Skeletal muscle cell (primary cell): Measurements from ENCODE around the gene RUBCN.
A peak's percentile ranks its signal among the peaks of the same experiment; 100 is the strongest.
"Not testable (repeated sequence)": the region's sequence is repeated elsewhere in the genome, so short reads cannot be mapped to it uniquely, and the experiment has no call there.

Experiments
- DNase-seq: peaks from one replicate; pipeline ENCODE4 v3.0.0-alpha.2; 2010; ENCODE audit warnings: low read depth
- H3K4me3 ChIP-seq: 2 replicates; pipeline ENCODE4 v1.5.1; 2011; ENCODE audit warnings: low read depth, mild to moderate bottlenecking, control low read depth, low read length, moderate library complexity

RUBCN gene

GRCh38 chr3:197663367-197664140 lies 73.2 kb downstream of the RUBCN start:
- DNase-seq, H3K4me3 ChIP-seq: not testable (repeated sequence)

- not testable (repeated sequence) for DNase-seq, H3K4me3 ChIP-seq
These were observed 74.4 kb downstream of the RUBCN start for GRCh38 chr3:197662352-197662751.

- not testable (repeated sequence) for DNase-seq, H3K4me3 ChIP-seq
These were observed 74.8 kb downstream of the RUBCN start for GRCh38 chr3:197661874-197662273.

- DNase-seq, H3K4me3 ChIP-seq: not testable (repeated sequence)
These were observed 75.4 kb downstream of the RUBCN start for GRCh38 chr3:197661234-197661834.

- not testable (repeated sequence) for H3K4me3 ChIP-seq, DNase-seq
These were observed 77.0 kb downstream of the RUBCN start for GRCh38 chr3:197659701-197660100.

GRCh38 chr3:197659144-197659543 lies 77.6 kb downstream of the RUBCN start:
- DNase-seq, H3K4me3 ChIP-seq: not testable (repeated sequence)

GRCh38 chr3:197658706-197659105 lies 78.0 kb downstream of the RUBCN start:
- not testable (repeated sequence) for H3K4me3 ChIP-seq, DNase-seq

GRCh38 chr3:197657541-197658292 lies 79.0 kb downstream of the RUBCN start:
- not testable (repeated sequence) for DNase-seq

GRCh38 chr3:197656960-197657359 lies 79.7 kb downstream of the RUBCN start:
- not testable (repeated sequence) for H3K4me3 ChIP-seq, DNase-seq

More at GRCh38 chr3:197657541-197658292, 79.0 kb downstream of the RUBCN start:
- H3K4me3 ChIP-seq: not testable (repeated sequence)

- not testable (repeated sequence) for H3K4me3 ChIP-seq, DNase-seq
These were observed 80.6 kb downstream of the RUBCN start for GRCh38 chr3:197656129-197656528.

- H3K4me3 ChIP-seq, DNase-seq: not testable (repeated sequence)
These were observed 81.7 kb downstream of the RUBCN start for GRCh38 chr3:197654998-197655330.

GRCh38 chr3:197654090-197654997 lies 82.4 kb downstream of the RUBCN start:
- peak overlapping the region; percentile 24 for H3K4me3 ChIP-seq
- not testable (repeated sequence) for DNase-seq

- not testable (repeated sequence) for DNase-seq, H3K4me3 ChIP-seq
These were observed 83.8 kb downstream of the RUBCN start for GRCh38 chr3:197652860-197653259.

- not testable (repeated sequence) for H3K4me3 ChIP-seq, DNase-seq
These were observed 89.1 kb downstream of the RUBCN start for GRCh38 chr3:197647649-197648048.

GRCh38 chr3:197647191-197647590 lies 89.5 kb downstream of the RUBCN start:
- DNase-seq, H3K4me3 ChIP-seq: not testable (repeated sequence)

- not testable (repeated sequence) for DNase-seq, H3K4me3 ChIP-seq
These were observed 90.4 kb downstream of the RUBCN start for GRCh38 chr3:197646294-197646693.

- H3K4me3 ChIP-seq, DNase-seq: not testable (repeated sequence)
These were observed 99.1 kb downstream of the RUBCN start for GRCh38 chr3:197637556-197637955.

GRCh38 chr3:197631989-197632388 lies 104.7 kb downstream of the RUBCN start:
- H3K4me3 ChIP-seq, DNase-seq: not testable (repeated sequence)

- not testable (repeated sequence) for DNase-seq, H3K4me3 ChIP-seq
These were observed 105.9 kb downstream of the RUBCN start for GRCh38 chr3:197630766-197631165.
